SK-N-SH treated with all-trans-retinoic acid at 6 μM for 48 hours (cell line): Measurements from ENCODE around the gene AKR7A3.

Source experiments
- ARNTL ChIP-seq: fragments of 450-650 bp; formaldehyde crosslinking; IDR thresholded peaks from 2 replicates; pipeline ENCODE4 v1.5.0; 2020; ENCODE audit warnings: low read depth, mild to moderate bottlenecking, moderate library complexity, borderline replicate concordance
- ESRRG ChIP-seq: fragments of 250-450 bp; sonication (Bioruptor Pico); IDR thresholded peaks from 2 replicates; pipeline ENCODE4 v1.6.1; 2021; ENCODE audit warnings: mild to moderate bottlenecking
- GLIS3 ChIP-seq: fragments of 250-450 bp; sonication (Bioruptor Pico); IDR thresholded peaks from 2 replicates; pipeline ENCODE4 v1.5.0; 2020; ENCODE audit warnings: mild to moderate bottlenecking, moderate library complexity
- ISL1 ChIP-seq: fragments of 250-450 bp; sonication (Bioruptor Pico); IDR thresholded peaks from 2 replicates; pipeline ENCODE4 v2.1.2; 2022; ENCODE audit warnings: mild to moderate bottlenecking, moderate library complexity
- PATZ1 ChIP-seq: fragments of 250-450 bp; sonication (Bioruptor Pico); IDR thresholded peaks from 2 replicates; pipeline ENCODE4 v1.8.0; 2020; ENCODE audit warnings: mild to moderate bottlenecking, moderate library complexity, borderline replicate concordance
- ZC3H10 ChIP-seq: fragments of 250-450 bp; sonication (Bioruptor Pico); IDR thresholded peaks from 2 replicates; pipeline ENCODE4 v1.5.1; 2021; ENCODE audit warnings: mild to moderate bottlenecking, moderate library complexity
- ZFP30 ChIP-seq: fragments of 450-650 bp; formaldehyde crosslinking; IDR thresholded peaks from 2 replicates; pipeline ENCODE4 v1.5.0; 2022; ENCODE audit warnings: mild to moderate bottlenecking, moderate library complexity
- ZNF70 ChIP-seq: fragments of 450-650 bp; formaldehyde crosslinking; IDR thresholded peaks from 2 replicates; pipeline ENCODE4 v1.5.0; 2020; ENCODE audit warnings: mild to moderate bottlenecking, moderate library complexity
- ZNF8 ChIP-seq: fragments of 450-650 bp; formaldehyde crosslinking; IDR thresholded peaks from 2 replicates; pipeline ENCODE4 v1.5.0; 2020; ENCODE audit warnings: mild to moderate bottlenecking, moderate library complexity
- TF ChIP-seq, protein P1 (sequence below): fragments of 250-450 bp; sonication (Bioruptor Pico); IDR thresholded peaks from 2 replicates; pipeline ENCODE4 v1.5.1; 2020; ENCODE audit warnings: low read depth, mild to moderate bottlenecking, moderate library complexity

- no peak for TF ChIP-seq ZFP30 (CRISPR knock-in tag)
- no peak for TF ChIP-seq ARNTL
- TF ChIP-seq PATZ1 (CRISPR knock-in tag) = no peak
- no peak for TF ChIP-seq ZNF8
- TF ChIP-seq ESRRG (CRISPR knock-in tag) = no peak
- no peak for TF ChIP-seq ISL1
- TF ChIP-seq, protein P1, sequence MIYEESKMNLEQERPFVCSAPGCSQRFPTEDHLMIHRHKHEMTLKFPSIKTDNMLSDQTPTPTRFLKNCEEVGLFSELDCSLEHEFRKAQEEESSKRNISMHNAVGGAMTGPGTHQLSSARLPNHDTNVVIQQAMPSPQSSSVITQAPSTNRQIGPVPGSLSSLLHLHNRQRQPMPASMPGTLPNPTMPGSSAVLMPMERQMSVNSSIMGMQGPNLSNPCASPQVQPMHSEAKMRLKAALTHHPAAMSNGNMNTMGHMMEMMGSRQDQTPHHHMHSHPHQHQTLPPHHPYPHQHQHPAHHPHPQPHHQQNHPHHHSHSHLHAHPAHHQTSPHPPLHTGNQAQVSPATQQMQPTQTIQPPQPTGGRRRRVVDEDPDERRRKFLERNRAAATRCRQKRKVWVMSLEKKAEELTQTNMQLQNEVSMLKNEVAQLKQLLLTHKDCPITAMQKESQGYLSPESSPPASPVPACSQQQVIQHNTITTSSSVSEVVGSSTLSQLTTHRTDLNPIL = no peak
- no peak for TF ChIP-seq ZNF70
- TF ChIP-seq GLIS3 (CRISPR knock-in tag) = no peak
- no peak for TF ChIP-seq ZC3H10 (CRISPR knock-in tag)
Observed at GRCh38 chr1:19300211-19300610, 11.6 kb upstream of the AKR7A3 start.
